Neuron (in vitro differentiated cells): Measurements from ENCODE around the gene FUOM.
"Not testable (repeated sequence)": the region's sequence is repeated elsewhere in the genome, so short reads cannot be mapped to it uniquely, and the experiment has no call there.

ENCODE experiments used
- H2AFZ ChIP-seq: one replicate; pipeline ENCODE4 v1.6.1; 2013; ENCODE audit warnings: low read depth, mild to moderate bottlenecking, inconsistent platforms, low read length, moderate library complexity
- H3K27me3 ChIP-seq: one replicate; pipeline ENCODE4 v1.6.1; 2013; ENCODE audit warnings: low read length; ENCODE audit not compliant: insufficient read depth
- H3K36me3 ChIP-seq: one replicate; pipeline ENCODE4 v1.6.1; 2013; ENCODE audit warnings: low read length; ENCODE audit not compliant: insufficient read depth
- H3K4me1 ChIP-seq: one replicate; pipeline ENCODE4 v1.6.1; 2013; ENCODE audit warnings: low read length; ENCODE audit not compliant: insufficient read depth
- H3K4me3 ChIP-seq: 2 replicates; pipeline ENCODE4 v1.5.1; 2013; ENCODE audit warnings: mild to moderate bottlenecking, low read length, moderate library complexity
- H3K9me3 ChIP-seq: one replicate; pipeline ENCODE4 v1.6.1; 2013; ENCODE audit warnings: low read length

FUOM gene

GRCh38 chr10:133394064-133394663 lies 36.3 kb upstream of the FUOM start, which contains the start of gene MTG1:
TSS of gene MTG1 (plus strand) at chr10:133394157. CDS start at chr10:133394221, 64 bp downstream.
- peaks cover 32% of the 10 kb centered on the region for H3K36me3 ChIP-seq
- H2AFZ ChIP-seq = peak within 1 kb of the TSS; percentile 86
- peak within 1 kb of the TSS; percentile 85 for H3K4me3 ChIP-seq
- no peaks in the 10 kb centered on the region for H3K27me3 ChIP-seq
- H3K9me3 ChIP-seq = no peaks in the 10 kb centered on the region
- H3K4me1 ChIP-seq = peaks cover 11% of the 10 kb centered on the region

GRCh38 chr10:133393401-133394063 lies 35.7 kb upstream of the FUOM start:
- Histone ChIP-seq H3K27me3 (no peaks in the 10 kb centered on the region), H3K4me3 (peak overlapping the region; percentile 85), H3K36me3 (peaks cover 26% of the 10 kb centered on the region), H3K9me3 (no peaks in the 10 kb centered on the region), H3K4me1 (peaks cover 11% of the 10 kb centered on the region), H2AFZ (peak overlapping the region; percentile 86)

- Histone ChIP-seq H2AFZ (no peak overlapping the region), H3K36me3 (peaks cover 13% of the 10 kb centered on the region), H3K27me3 (no peaks in the 10 kb centered on the region), H3K9me3 (no peaks in the 10 kb centered on the region), H3K4me3 (no peak overlapping the region), H3K4me1 (peaks cover 11% of the 10 kb centered on the region)
These were observed 34.1 kb upstream of the FUOM start for GRCh38 chr10:133391761-133392518.

GRCh38 chr10:133391249-133391635 lies 33.4 kb upstream of the FUOM start:
- H3K4me3 ChIP-seq = no peak overlapping the region
- H3K4me1 ChIP-seq = peaks cover 11% of the 10 kb centered on the region
- no peaks in the 10 kb centered on the region for H3K9me3 ChIP-seq
- H2AFZ ChIP-seq = no peak overlapping the region
- no peaks in the 10 kb centered on the region for H3K27me3 ChIP-seq
- peaks cover 8% of the 10 kb centered on the region for H3K36me3 ChIP-seq

GRCh38 chr10:133390597-133391248 lies 32.9 kb upstream of the FUOM start:
- Histone ChIP-seq H3K4me3 (no peak overlapping the region), H2AFZ (no peak overlapping the region), H3K9me3 (no peaks in the 10 kb centered on the region), H3K27me3 (no peaks in the 10 kb centered on the region), H3K36me3 (peaks cover 3% of the 10 kb centered on the region), H3K4me1 (peaks cover 11% of the 10 kb centered on the region)

- peaks cover 3% of the 10 kb centered on the region for H3K4me1 ChIP-seq
- no peaks in the 10 kb centered on the region for H3K36me3 ChIP-seq
- no peaks in the 10 kb centered on the region for H3K9me3 ChIP-seq
- no peak overlapping the region for H3K4me3 ChIP-seq
- no peaks in the 10 kb centered on the region for H3K27me3 ChIP-seq
- no peak overlapping the region for H2AFZ ChIP-seq
These were observed 31.4 kb upstream of the FUOM start for GRCh38 chr10:133388973-133389818.

- no peaks in the 10 kb centered on the region for H3K9me3 ChIP-seq
- H3K36me3 ChIP-seq = no peaks in the 10 kb centered on the region
- H2AFZ ChIP-seq = no peak overlapping the region
- no peak overlapping the region for H3K4me3 ChIP-seq
- peaks cover under 1% of the 10 kb centered on the region for H3K4me1 ChIP-seq
- no peaks in the 10 kb centered on the region for H3K27me3 ChIP-seq
These were observed 30.6 kb upstream of the FUOM start for GRCh38 chr10:133388236-133388972.

GRCh38 chr10:133386951-133387350 lies 29.1 kb upstream of the FUOM start:
- H3K4me1 ChIP-seq, H3K27me3 ChIP-seq, H3K4me3 ChIP-seq, H2AFZ ChIP-seq, H3K36me3 ChIP-seq, H3K9me3 ChIP-seq: not testable (repeated sequence)

GRCh38 chr10:133385214-133385613 lies 27.4 kb upstream of the FUOM start:
- H3K9me3 ChIP-seq = no peaks in the 10 kb centered on the region
- H3K36me3 ChIP-seq = no peaks in the 10 kb centered on the region
- no peak overlapping the region for H3K4me3 ChIP-seq
- no peaks in the 10 kb centered on the region for H3K4me1 ChIP-seq
- H3K27me3 ChIP-seq = no peaks in the 10 kb centered on the region
- H2AFZ ChIP-seq = no peak overlapping the region

GRCh38 chr10:133384071-133384470 lies 26.3 kb upstream of the FUOM start:
- H3K36me3 ChIP-seq = no peaks in the 10 kb centered on the region
- H3K4me1 ChIP-seq = no peaks in the 10 kb centered on the region
- no peak overlapping the region for H2AFZ ChIP-seq
- H3K4me3 ChIP-seq = no peak overlapping the region
- no peaks in the 10 kb centered on the region for H3K27me3 ChIP-seq
- peaks cover 2% of the 10 kb centered on the region for H3K9me3 ChIP-seq

GRCh38 chr10:133383551-133383950 lies 25.7 kb upstream of the FUOM start:
- Histone ChIP-seq H3K4me3 (no peak overlapping the region), H3K9me3 (peaks cover 2% of the 10 kb centered on the region), H3K4me1 (peaks cover 1% of the 10 kb centered on the region), H3K36me3 (no peaks in the 10 kb centered on the region), H3K27me3 (no peaks in the 10 kb centered on the region), H2AFZ (no peak overlapping the region)

GRCh38 chr10:133381036-133381435 lies 23.2 kb upstream of the FUOM start:
- no peak overlapping the region for H3K4me3 ChIP-seq
- peaks cover 11% of the 10 kb centered on the region for H3K4me1 ChIP-seq
- no peak overlapping the region for H2AFZ ChIP-seq
- peaks cover 2% of the 10 kb centered on the region for H3K9me3 ChIP-seq
- H3K27me3 ChIP-seq = no peaks in the 10 kb centered on the region
- no peaks in the 10 kb centered on the region for H3K36me3 ChIP-seq
